Islet of Langerhans (tissue), 1 donor: ENCODE results near the gene ACOT4.
"Not testable (repeated sequence)": the region's sequence is repeated elsewhere in the genome, so short reads cannot be mapped to it uniquely, and the experiment has no call there.

Source experiments
- FAIRE-seq: peaks from one replicate; lab custom pipeline; 2011; peaks lifted over from hg19 to GRCh38; lab: Jason Lieb, UNC

Gene ACOT4

GRCh38 chr14:73577214-73577613 is 14.5 kb upstream of the ACOT4 start:
- not testable (repeated sequence) for FAIRE-seq

DNA sequence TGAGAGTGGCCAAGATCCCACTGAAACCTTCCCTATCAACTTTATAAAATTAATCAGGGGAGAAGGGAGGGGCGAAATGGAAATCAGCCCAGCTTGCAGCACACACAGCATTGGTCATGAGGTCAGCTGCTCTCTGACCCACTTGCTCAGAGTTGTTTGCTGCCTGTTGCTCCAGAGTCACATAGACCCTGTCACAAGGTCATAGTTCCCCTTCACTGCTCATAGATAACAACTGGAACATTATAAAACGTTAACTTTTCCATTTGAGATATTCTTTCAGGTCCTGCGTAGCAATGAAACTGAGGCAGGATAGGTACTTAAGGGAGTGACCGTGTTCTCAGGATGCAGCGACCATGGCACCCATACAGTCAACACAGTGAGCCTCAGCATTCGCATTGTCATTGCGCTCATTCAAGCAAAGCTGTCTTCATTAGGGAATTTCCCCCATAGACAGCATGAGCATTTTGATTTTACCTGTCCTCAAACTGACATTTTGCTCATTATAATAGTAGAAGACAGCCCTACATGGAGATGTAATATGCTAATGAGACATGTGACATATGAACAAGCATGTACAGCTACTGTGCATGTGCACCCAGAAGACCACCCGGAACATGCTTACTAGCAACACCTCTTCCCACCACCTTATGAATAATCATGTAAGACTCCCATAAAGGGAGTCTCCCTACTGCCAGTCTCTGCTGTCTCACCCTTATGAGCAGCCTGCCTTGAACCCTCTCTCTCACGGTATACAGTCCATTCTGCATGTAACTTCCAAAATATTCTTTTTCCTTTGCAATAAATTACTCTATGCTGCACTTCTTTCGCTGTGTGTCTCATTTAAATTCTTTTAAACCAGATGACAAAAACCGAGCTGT is 9.3 kb upstream of the ACOT4 start:
- FAIRE-seq, result not testable (repeated sequence)

- no peak for FAIRE-seq
Observed at GRCh38 chr14:73588695-73589094, 3.0 kb upstream of the ACOT4 start.

DNA sequence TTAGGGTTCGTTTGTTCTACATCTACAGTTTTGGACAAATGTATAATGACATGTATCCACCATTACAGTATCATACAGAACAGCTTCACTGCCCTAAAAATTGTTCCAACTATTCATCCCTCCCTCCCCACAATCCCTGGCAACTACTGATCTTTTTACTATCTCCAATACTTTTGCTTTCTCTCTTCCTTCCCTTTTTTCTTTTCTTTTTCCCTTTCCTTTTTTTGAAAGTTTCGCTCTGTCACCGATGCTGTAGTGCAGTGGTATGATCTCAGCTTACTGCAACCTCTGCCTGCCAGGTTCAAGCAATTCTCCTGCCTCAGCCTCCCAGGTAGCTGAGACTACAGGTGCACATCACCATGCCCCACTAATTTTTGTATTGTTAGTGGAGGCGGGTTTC is 2.6 kb upstream of the ACOT4 start:
- FAIRE-seq, result no peak

DNA sequence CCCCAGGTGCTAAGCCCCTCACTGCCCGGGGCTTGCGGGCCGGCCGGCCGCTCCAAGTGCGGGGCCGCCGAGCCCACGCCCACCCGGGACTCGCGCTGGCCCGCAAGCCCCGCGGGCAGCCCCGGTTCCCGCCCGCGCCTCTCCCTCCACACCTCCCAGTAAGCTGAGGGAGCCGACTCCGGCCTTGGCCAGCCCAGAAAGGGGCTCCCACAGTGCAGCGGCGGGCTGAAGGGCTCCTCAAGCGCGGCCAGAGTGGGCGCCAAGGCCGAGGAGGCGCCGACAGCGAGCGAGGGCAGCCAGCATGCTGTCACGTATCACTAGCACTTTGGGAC is 1.0 kb upstream of the ACOT4 start:
- FAIRE-seq, result not testable (repeated sequence)

GRCh38 chr14:73594491-73594890 is 2.8 kb downstream of the ACOT4 start:
- no peak for FAIRE-seq

DNA sequence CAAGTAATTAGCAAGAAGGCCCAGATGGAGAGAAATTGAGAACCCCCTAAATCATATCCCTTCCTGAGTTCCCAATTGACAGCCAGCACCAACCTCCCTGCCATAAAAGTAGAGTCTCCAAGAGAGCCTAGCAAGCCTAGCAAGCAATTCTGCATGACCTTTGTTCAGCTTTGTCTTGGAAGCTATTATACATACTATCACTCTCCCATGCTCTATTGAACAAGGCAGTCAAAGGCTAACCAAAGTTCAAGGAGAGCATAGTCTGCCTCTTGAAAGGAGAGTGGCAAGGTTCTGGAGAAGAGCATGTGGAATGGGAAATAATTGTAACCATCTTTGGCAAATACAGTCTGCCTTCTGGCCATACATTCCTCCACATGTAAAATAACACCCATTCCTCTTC is 7.8 kb downstream of the ACOT4 start:
- FAIRE-seq, result no peak

DNA sequence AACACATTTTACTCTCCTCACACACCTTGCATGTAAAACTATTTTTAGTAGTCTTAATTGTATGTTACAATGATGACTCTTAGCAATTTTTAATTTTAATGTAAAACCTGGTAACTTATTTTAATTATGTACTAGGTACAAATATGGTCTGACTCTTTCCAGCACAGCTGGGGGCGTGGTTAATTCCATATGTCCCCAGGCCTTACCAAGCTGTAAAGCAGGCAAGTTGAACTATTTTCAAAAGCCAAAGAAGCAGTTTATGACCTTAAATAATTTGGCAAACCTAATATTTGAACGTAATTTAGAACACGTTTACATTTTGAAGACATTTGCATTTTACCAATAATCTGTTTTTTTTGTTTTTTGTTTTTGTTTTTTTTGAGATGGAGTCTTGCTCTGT is 11.3 kb downstream of the ACOT4 start:
- no peak for FAIRE-seq

DNA sequence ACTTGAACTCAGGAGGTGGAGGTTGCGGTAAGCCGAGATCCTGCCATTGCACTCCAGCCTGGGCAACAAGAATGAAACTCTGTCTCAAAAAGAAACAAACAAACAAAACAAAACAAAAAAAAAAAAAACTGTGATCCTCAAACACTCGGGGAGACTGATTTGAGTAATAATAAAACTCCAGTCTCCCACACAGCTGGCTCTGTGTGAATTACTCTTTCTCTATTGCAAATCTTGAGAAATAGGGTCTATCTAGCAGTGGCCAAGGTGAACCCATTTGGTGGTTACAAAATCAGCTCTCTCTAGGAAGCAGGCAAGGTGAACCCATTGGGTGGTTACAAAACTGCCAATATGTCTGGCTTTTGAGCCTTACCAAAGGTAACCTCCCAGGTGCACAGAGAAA is 14.6 kb downstream of the ACOT4 start:
- no peak for FAIRE-seq

GRCh38 chr14:73607241-73607640 is 15.6 kb downstream of the ACOT4 start:
- FAIRE-seq, result no peak

- no peak for FAIRE-seq
Observed at GRCh38 chr14:73610687-73611086, 19.0 kb downstream of the ACOT4 start.

DNA sequence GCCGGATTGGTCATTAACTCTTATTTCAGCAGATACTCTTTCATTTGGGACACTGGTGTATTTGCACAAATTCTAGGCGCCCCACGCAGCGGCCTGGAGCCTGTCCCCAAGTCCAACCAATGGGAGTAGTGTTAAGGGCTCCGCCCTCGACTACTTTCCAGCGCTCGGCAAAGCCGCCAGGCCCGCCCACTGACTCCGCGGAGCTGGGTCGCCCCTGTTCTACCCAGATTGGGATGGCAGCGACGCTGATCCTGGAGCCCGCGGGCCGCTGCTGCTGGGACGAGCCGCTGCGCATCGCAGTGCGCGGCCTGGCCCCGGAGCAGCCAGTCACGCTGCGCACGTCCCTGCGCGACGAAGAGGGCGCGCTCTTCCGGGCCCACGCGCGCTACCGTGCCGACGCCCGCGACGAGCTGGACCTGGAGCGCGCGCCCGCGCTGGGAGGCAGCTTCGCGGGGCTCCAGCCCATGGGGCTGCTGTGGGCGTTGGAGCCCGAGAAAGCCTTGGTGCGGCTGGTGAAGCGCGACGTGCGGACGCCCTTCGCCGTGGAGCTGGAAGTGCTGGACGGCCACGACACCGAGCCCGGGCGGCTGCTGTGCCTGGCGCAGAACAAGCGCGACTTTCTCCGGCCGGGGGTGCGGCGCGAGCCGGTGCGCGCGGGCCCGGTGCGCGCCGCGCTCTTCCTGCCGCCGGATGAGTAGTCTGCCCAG is 20.8 kb downstream of the ACOT4 start, which contains the start of gene ACOT6:
ACOT6 (plus strand) TSS at position 179 of the 707 bp plus-strand sequence; CDS start at position 234, 55 bp downstream.
- FAIRE-seq, result no peak

DNA sequence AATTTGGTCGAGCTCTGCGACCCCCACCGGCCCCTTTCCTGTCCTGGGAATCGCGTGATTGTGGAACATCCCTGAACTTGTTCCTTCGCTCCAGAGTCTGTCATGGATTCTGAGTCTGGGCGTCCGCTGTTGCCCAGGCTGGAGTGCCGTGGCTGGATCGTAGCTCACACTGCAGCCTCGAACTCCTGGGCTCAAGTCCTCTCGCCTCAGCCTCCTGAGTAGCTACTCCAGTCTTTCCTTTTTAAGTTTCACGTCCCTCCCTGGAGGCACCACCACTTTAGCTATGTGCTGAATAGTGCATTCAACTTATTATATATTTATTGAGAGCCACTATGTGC is 21.3 kb downstream of the ACOT4 start:
- FAIRE-seq, result no peak

DNA sequence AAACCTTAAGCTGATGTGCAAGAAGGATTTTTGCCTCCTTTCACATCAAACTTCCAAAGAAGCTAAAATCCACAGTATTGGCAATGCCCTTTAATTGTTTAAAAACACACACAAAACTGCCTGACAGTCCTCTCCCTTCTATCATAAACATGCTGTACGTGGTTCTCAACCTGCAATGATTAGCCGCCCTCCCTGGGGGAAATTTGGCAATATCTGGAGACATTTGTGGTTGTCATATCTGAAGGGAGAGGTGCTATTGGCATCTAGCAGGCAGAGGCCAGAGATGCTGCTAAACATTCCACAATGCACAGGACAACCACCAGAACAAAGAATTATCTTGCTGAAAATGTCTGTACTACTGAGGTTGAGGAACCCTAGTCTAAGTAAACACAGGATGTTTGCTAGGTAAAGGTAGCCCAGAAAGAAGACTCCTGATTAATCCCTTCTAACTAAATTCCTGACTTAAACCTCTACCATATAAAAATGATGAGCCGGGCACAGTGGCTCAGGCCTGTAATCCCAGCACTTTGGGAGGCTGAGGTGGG is 21.8 kb downstream of the ACOT4 start:
- no peak for FAIRE-seq

GRCh38 chr14:73616831-73617230 is 25.2 kb downstream of the ACOT4 start:
- FAIRE-seq, result no peak

GRCh38 chr14:73619524-73619923 is 27.9 kb downstream of the ACOT4 start:
- FAIRE-seq, result no peak

DNA sequence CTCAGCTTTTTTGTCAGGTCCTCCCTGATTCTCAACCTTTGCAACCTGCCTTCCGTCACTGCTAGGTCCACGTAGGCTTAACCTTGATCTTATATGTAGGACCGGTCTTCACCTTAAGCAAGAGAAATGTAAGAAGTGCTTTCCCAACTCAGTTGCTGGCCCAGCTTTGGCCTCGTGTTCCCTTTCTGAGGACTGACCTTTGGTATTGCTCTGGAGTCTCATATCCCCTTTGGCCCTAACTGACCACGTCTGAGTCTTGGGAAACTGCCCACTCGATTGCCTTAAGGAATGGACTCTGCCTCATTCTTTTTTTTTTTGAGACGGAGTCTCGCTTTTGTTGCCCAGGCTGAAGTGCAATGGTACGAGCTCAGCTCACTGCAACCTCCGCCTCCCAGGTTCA is 28.6 kb downstream of the ACOT4 start:
- no peak for FAIRE-seq

GRCh38 chr14:73623504-73624054 is 31.9 kb downstream of the ACOT4 start:
- FAIRE-seq, result no peak

DNA sequence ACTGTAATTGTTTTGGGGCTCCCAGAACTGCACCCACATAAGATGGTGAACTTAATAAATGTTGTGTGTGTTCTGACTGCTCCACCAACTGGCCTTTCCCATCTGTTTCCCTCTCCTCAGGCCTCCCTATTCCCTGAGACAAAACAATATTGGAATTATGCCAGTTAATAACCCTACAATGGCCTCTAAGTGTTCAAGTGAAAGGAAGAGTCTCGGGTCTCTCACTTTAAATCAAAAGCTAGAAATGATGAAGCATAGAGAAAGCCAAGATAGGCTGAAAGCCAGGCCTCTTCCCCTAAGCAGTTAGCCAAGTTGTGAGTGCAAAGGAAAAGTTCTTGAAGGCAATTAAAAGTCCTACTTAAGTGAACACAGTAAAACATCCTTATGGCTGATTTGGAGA is 34.0 kb downstream of the ACOT4 start:
- FAIRE-seq, result no peak

GRCh38 chr14:73627151-73627558 is 35.5 kb downstream of the ACOT4 start:
- no peak for FAIRE-seq

DNA sequence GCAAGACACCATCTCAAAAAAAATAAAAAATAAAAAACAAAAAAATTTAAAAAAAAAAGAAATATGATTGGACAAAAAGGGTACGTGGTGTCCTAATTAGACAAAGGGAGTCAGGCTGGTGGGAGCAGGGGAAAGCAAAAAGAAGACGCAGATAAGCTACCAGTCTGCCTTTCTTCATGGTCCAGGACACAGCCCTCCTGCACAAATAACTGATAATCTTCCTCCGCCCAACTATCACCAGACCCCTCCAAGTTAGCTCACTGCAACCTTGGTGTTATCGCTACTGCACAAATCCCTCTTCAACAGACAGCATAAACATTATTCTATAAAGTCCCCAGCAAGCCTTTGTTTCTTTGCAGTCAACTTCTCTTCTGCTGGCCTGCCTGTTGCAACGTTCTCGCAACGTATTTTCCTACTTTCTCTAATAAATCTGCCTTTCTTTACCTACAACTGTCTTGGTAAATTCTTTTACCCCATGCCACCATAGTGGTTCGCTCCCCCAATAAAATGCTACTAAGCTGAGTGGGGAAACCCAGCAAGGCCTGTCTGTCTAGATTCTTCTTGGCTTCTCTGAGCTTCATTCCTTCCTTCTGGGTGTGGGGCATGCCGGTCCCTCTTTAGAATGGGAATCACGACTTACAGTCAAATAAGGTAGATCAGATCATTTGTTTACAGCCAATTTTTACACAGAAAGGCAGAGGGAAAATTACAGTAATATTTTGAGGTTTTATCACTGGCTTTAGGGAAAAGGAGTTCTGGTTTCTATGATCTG is 38.5 kb downstream of the ACOT4 start:
- no peak for FAIRE-seq
